NT2/D1 (cell line): ENCODE measurements around the gene PAFAH2.

ENCODE experiments used
- DNase-seq: peaks from one replicate; pipeline ENCODE4 v3.0.0-alpha.2; 2011; ENCODE audit warnings: low read depth, low spot score
- H3K27me3 ChIP-seq: 2 replicates; pipeline ENCODE4 v1.6.0; 2011; ENCODE audit warnings: mild to moderate bottlenecking; ENCODE audit not compliant: insufficient read length, insufficient read depth
- H3K36me3 ChIP-seq: 2 replicates; pipeline ENCODE4 v1.6.1; 2011; ENCODE audit warnings: mild to moderate bottlenecking, low read length, mixed read lengths; ENCODE audit not compliant: insufficient read depth, insufficient read length
- H3K4me1 ChIP-seq: 2 replicates; pipeline ENCODE4 v1.5.1; 2011; ENCODE audit not compliant: insufficient read depth, insufficient read length
- H3K4me3 ChIP-seq: 2 replicates; pipeline ENCODE4 v1.5.1; 2011; ENCODE audit warnings: low read depth; ENCODE audit not compliant: insufficient read length
- H3K9ac ChIP-seq: 2 replicates; pipeline ENCODE4 v1.6.0; 2011; ENCODE audit warnings: low read depth; ENCODE audit not compliant: insufficient read length
- H3K9me3 ChIP-seq: 2 replicates; pipeline ENCODE4 v1.5.1; 2011; ENCODE audit warnings: mild to moderate bottlenecking, low read length; ENCODE audit not compliant: insufficient read depth
- SUZ12 ChIP-seq: IDR thresholded peaks from 2 replicates; pipeline ENCODE4 v1.6.1; 2011; ENCODE audit not compliant: insufficient read length, insufficient read depth; ENCODE audit errors: extremely low read depth
- YY1 ChIP-seq: IDR thresholded peaks from 2 replicates; pipeline ENCODE4 v1.6.1; 2011; ENCODE audit not compliant: insufficient read length, insufficient read depth
- ZNF274 ChIP-seq: IDR thresholded peaks from 2 replicates; pipeline ENCODE4 v1.6.1; 2011; ENCODE audit warnings: mild to moderate bottlenecking, low read depth, low read length

The PAFAH2 gene

GRCh38 chr1:26022404-26022779 lies 24.5 kb upstream of the PAFAH2 start:
- Histone ChIP-seq H3K4me1 (peaks cover 31% of the 10 kb centered on the region), H3K36me3 (no peaks in the 10 kb centered on the region), H3K4me3 (no peak overlapping the region), H3K9me3 (no peaks in the 10 kb centered on the region), H3K27me3 (peaks cover 13% of the 10 kb centered on the region), H3K9ac (peak overlapping the region; percentile 22)
- TF ChIP-seq YY1 = no peak
- no peak for TF ChIP-seq ZNF274
- TF ChIP-seq SUZ12 = no peak
- DNase-seq = no peak

- Histone ChIP-seq H3K9me3 (no peaks in the 10 kb centered on the region), H3K9ac (peak within 1 kb of the TSS; percentile 79), H3K4me1 (peaks cover 37% of the 10 kb centered on the region), H3K27me3 (peaks cover 13% of the 10 kb centered on the region), H3K36me3 (no peaks in the 10 kb centered on the region), H3K4me3 (peak within 1 kb of the TSS; percentile 57)
- TF ChIP-seq YY1 = no peak
- peak; percentile 85 for DNase-seq
Measured at GRCh38 chr1:26021647-26022403, 24.0 kb upstream of the PAFAH2 start, which contains the start of gene EXTL1. Gene EXTL1, plus strand, starts transcription at chr1:26021775. Its CDS starts 872 bp downstream, at chr1:26022647.

- H3K9me3 ChIP-seq = no peaks in the 10 kb centered on the region
- peaks cover 13% of the 10 kb centered on the region for H3K27me3 ChIP-seq
- no peak for TF ChIP-seq ZNF274
- TF ChIP-seq YY1 = no peak
- no peak for TF ChIP-seq SUZ12
- peaks cover 42% of the 10 kb centered on the region for H3K4me1 ChIP-seq
- no peak for DNase-seq
- H3K4me3 ChIP-seq = no peak overlapping the region
- H3K36me3 ChIP-seq = no peaks in the 10 kb centered on the region
- H3K9ac ChIP-seq = no peak overlapping the region
Measured at GRCh38 chr1:26020941-26021646, 23.2 kb upstream of the PAFAH2 start.

GRCh38 chr1:26020330-26020768 lies 22.5 kb upstream of the PAFAH2 start:
- Histone ChIP-seq H3K4me1 (peaks cover 42% of the 10 kb centered on the region), H3K9ac (no peak overlapping the region), H3K27me3 (peaks cover 13% of the 10 kb centered on the region), H3K36me3 (no peaks in the 10 kb centered on the region), H3K4me3 (no peak overlapping the region), H3K9me3 (no peaks in the 10 kb centered on the region)
- TF ChIP-seq YY1 (no peak), SUZ12 (no peak), ZNF274 (no peak)
- DNase-seq = no peak

GRCh38 chr1:26019641-26020315 lies 21.9 kb upstream of the PAFAH2 start:
- Histone ChIP-seq H3K9ac (no peak overlapping the region), H3K9me3 (no peaks in the 10 kb centered on the region), H3K4me1 (peaks cover 42% of the 10 kb centered on the region), H3K36me3 (no peaks in the 10 kb centered on the region), H3K27me3 (peaks cover 13% of the 10 kb centered on the region), H3K4me3 (no peak overlapping the region)
- TF ChIP-seq SUZ12 (no peak), YY1 (no peak), ZNF274 (no peak)
- DNase-seq = no peak

- no peak for DNase-seq
- Histone ChIP-seq H3K4me1 (peaks cover 33% of the 10 kb centered on the region), H3K4me3 (no peak overlapping the region), H3K9me3 (no peaks in the 10 kb centered on the region), H3K36me3 (no peaks in the 10 kb centered on the region), H3K27me3 (peaks cover 13% of the 10 kb centered on the region), H3K9ac (no peak overlapping the region)
- TF ChIP-seq SUZ12 (no peak), YY1 (no peak), ZNF274 (no peak)
Measured at GRCh38 chr1:26017606-26018005, 19.7 kb upstream of the PAFAH2 start.

- no peak for TF ChIP-seq ZNF274
- TF ChIP-seq YY1 = no peak
- TF ChIP-seq SUZ12 = no peak
- no peak for DNase-seq
- Histone ChIP-seq H3K9me3 (no peaks in the 10 kb centered on the region), H3K36me3 (no peaks in the 10 kb centered on the region), H3K4me3 (no peak overlapping the region), H3K27me3 (peaks cover 13% of the 10 kb centered on the region), H3K4me1 (peaks cover 28% of the 10 kb centered on the region), H3K9ac (no peak overlapping the region)
Measured at GRCh38 chr1:26016953-26017545, 19.2 kb upstream of the PAFAH2 start.
